Measurements from ENCODE around the gene PSMA2.

- no peak for TF ChIP-seq CTCF (conservative IDR thresholded peaks at IDR 0.05 in 1 of 2, IDR thresholded peaks at IDR 0.05 in 1 of 2; ENCODE audit: low read depth in 1 of 2, low read length in 2 of 2)
- no peak for TF ChIP-seq EZH2 (IDR thresholded peaks at IDR 0.05; ENCODE audit: low read length, missing control alignments)
Observed at GRCh38 chr7:42878303-42878702, 53.7 kb downstream of the PSMA2 start.

Data from fibroblast of lung (primary cell).